GM19438 (cell line): ENCODE data around the gene SESN2.

Experiments used
- ATAC-seq: cut with Tn5 transposase; IDR thresholded peaks from one replicate; pipeline ENCODE4 v1.9.1; 2021; ENCODE audit warnings: low read depth; ENCODE audit not compliant: unreplicated experiment

The SESN2 gene

GRCh38 chr1:28249013-28249865 is 10.1 kb upstream of the SESN2 start:
- ATAC-seq = no peak

- ATAC-seq = no peak
Measured at GRCh38 chr1:28249866-28250295, 9.4 kb upstream of the SESN2 start.

- no peak for ATAC-seq
Measured at GRCh38 chr1:28256197-28256827, 3.0 kb upstream of the SESN2 start.

GRCh38 chr1:28257736-28258135 is 1.6 kb upstream of the SESN2 start:
- ATAC-seq = no peak

- ATAC-seq = no peak
Measured at GRCh38 chr1:28258628-28259251, 578 bp upstream of the SESN2 start.

GRCh38 chr1:28259934-28260802 is 850 bp downstream of the SESN2 start:
- ATAC-seq = no peak

GRCh38 chr1:28260803-28261174 is 1.5 kb downstream of the SESN2 start:
- ATAC-seq = no peak

GRCh38 chr1:28264897-28265296 is 5.6 kb downstream of the SESN2 start:
- no peak for ATAC-seq

- ATAC-seq = no peak
Measured at GRCh38 chr1:28265577-28265976, 6.3 kb downstream of the SESN2 start.

- no peak for ATAC-seq
Measured at GRCh38 chr1:28266920-28267322, 7.6 kb downstream of the SESN2 start.

GRCh38 chr1:28267633-28268032 is 8.3 kb downstream of the SESN2 start:
- ATAC-seq = no peak

GRCh38 chr1:28269529-28269928 is 10.2 kb downstream of the SESN2 start:
- no peak for ATAC-seq

- ATAC-seq = no peak
Measured at GRCh38 chr1:28272215-28272852, 13.0 kb downstream of the SESN2 start.

GRCh38 chr1:28273216-28273860 is 14.0 kb downstream of the SESN2 start:
- ATAC-seq = no peak

- no peak for ATAC-seq
Measured at GRCh38 chr1:28278763-28279162, 19.4 kb downstream of the SESN2 start.

- no peak for ATAC-seq
Measured at GRCh38 chr1:28279721-28280120, 20.4 kb downstream of the SESN2 start.

GRCh38 chr1:28280501-28280900 is 21.2 kb downstream of the SESN2 start:
- no peak for ATAC-seq

- ATAC-seq = no peak
Measured at GRCh38 chr1:28280977-28281381, 21.7 kb downstream of the SESN2 start.

- no peak for ATAC-seq
Measured at GRCh38 chr1:28281608-28282425, 22.5 kb downstream of the SESN2 start.
